GDM1 (cell line): ENCODE measurements around the gene FAM13A.
"Not testable (repeated sequence)": the region's sequence is repeated elsewhere in the genome, so short reads cannot be mapped to it uniquely, and the experiment has no call there.

Experiments used
- DNase-seq: peaks from one replicate; lab custom pipeline; 2025; lab: John Stamatoyannopoulos, UW

The FAM13A gene

GRCh38 chr4:88999392-88999930, 57.5 kb downstream of the FAM13A start:
- DNase-seq, result no peak

- DNase-seq, result no peak
Measured at GRCh38 chr4:88998891-88999290, 58.1 kb downstream of the FAM13A start.

- no peak for DNase-seq
Measured at GRCh38 chr4:88998001-88998400, 59.0 kb downstream of the FAM13A start.

- no peak for DNase-seq
Measured at GRCh38 chr4:88995874-88996273, 61.1 kb downstream of the FAM13A start.

- DNase-seq, result not testable (repeated sequence)
Measured at GRCh38 chr4:88995257-88995656, 61.7 kb downstream of the FAM13A start.

GRCh38 chr4:88993246-88993645, 63.7 kb downstream of the FAM13A start:
- DNase-seq, result no peak

- DNase-seq, result no peak
Measured at GRCh38 chr4:88991746-88992145, 65.2 kb downstream of the FAM13A start.

- DNase-seq, result no peak
Measured at GRCh38 chr4:88989990-88990389, 67.0 kb downstream of the FAM13A start.

GRCh38 chr4:88985088-88985773, 71.8 kb downstream of the FAM13A start:
- no peak for DNase-seq

GRCh38 chr4:88982757-88983156, 74.2 kb downstream of the FAM13A start:
- DNase-seq, result no peak

- DNase-seq, result no peak
Measured at GRCh38 chr4:88981993-88982392, 75.0 kb downstream of the FAM13A start.

GRCh38 chr4:88981556-88981955, 75.4 kb downstream of the FAM13A start:
- DNase-seq, result no peak

- no peak for DNase-seq
Measured at GRCh38 chr4:88979276-88979675, 77.7 kb downstream of the FAM13A start.

- no peak for DNase-seq
Measured at GRCh38 chr4:88976775-88977035, 80.3 kb downstream of the FAM13A start.

GRCh38 chr4:88975958-88976774, 80.8 kb downstream of the FAM13A start:
- no peak for DNase-seq

GRCh38 chr4:88971536-88971935, 85.4 kb downstream of the FAM13A start:
- no peak for DNase-seq

- DNase-seq, result no peak
Measured at GRCh38 chr4:88969746-88970145, 87.2 kb downstream of the FAM13A start.

GRCh38 chr4:88969271-88969670, 87.7 kb downstream of the FAM13A start:
- DNase-seq, result no peak

GRCh38 chr4:88967883-88968331, 89.1 kb downstream of the FAM13A start:
- DNase-seq, result no peak

GRCh38 chr4:88965053-88965452, 91.9 kb downstream of the FAM13A start:
- no peak for DNase-seq

- DNase-seq, result no peak
Measured at GRCh38 chr4:88964450-88964849, 92.5 kb downstream of the FAM13A start.

- DNase-seq, result no peak
Measured at GRCh38 chr4:88963817-88964216, 93.2 kb downstream of the FAM13A start.

- no peak for DNase-seq
Measured at GRCh38 chr4:88962396-88962795, 94.6 kb downstream of the FAM13A start.
